SKM-1 treated with dmso at 0.1 percent for 144 hours (cell line): Measurements from ENCODE around the gene SGMS2.
"Not testable (repeated sequence)": the region's sequence is repeated elsewhere in the genome, so short reads cannot be mapped to it uniquely, and the experiment has no call there.

Source experiments
- DNase-seq: peaks from one replicate; lab custom pipeline; 2025; ENCODE audit not compliant: unreplicated experiment; lab: John Stamatoyannopoulos, UW

The SGMS2 gene

GRCh38 chr4:107906458-107907100 is 81.8 kb downstream of the SGMS2 start:
- no peak for DNase-seq

GRCh38 chr4:107908377-107908776 is 83.6 kb downstream of the SGMS2 start:
- DNase-seq, result no peak

- DNase-seq, result peak; percentile 74
These were observed 88.7 kb downstream of the SGMS2 start for GRCh38 chr4:107913283-107913899.

GRCh38 chr4:107915220-107915619 is 90.5 kb downstream of the SGMS2 start:
- no peak for DNase-seq

DNA sequence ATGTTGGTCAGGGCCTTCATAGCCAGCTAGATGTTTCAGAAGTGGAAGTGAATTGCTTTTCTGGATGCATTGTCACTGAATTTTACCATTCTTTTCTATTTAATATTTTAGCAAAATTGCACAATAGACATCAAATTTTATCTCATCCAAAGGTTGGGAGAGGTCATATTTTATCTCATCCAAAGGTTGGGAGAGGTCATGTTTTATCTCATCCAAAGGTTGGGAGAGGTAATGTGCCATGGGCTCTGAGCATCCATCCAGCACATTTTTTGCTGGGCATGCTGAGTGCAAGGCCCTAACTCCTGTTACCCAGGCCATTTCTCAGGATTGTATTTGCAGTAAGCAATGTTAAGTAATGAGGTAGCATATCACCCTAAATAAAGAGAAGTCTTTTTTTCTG is 91.9 kb downstream of the SGMS2 start:
- no peak for DNase-seq

GRCh38 chr4:107917500-107917899 is 92.8 kb downstream of the SGMS2 start:
- DNase-seq, result no peak

DNA sequence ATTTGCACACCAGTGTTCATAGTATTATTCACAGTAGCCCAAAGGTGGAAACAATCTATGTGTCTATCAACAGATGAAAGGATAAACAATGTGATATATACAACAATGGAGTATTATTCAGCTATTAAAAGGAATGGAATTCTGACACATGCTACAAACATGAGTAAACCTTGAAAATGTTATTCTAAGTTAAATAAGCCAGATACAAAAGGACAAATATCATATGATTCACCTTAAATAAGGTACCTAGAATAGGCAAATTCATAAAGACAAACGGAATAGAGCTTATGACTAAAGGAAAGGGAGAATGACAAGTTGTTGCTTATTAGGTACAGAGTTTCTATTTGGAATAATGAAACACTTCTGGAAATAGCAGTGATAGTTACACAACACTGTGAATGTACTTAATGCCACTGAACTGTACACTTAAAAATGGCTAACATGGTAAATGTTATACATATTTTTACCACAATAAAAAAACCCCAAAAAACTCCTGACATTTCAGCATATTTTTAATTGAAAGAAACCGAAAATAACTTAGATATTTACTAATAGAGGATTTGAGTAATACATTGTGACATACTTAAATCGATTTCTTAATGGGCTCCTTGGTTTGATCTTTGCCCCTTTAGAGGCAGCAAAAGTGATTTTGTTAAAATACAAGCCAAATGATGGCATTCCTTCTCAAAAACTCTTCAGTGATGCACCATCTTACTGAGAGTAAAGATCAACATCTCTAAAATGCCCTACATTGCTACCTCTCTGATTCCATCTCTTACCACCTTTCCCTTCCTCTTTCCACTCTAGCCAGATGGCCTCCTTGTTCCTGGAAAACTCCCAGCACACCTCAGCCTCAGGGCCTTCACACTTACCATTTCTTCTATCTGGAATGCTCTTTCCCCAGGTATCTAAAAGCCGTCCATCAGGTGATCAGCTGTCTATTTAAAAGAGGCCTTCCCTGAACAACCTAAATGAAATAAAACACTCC is 98.0 kb downstream of the SGMS2 start:
- no peak for DNase-seq

DNA sequence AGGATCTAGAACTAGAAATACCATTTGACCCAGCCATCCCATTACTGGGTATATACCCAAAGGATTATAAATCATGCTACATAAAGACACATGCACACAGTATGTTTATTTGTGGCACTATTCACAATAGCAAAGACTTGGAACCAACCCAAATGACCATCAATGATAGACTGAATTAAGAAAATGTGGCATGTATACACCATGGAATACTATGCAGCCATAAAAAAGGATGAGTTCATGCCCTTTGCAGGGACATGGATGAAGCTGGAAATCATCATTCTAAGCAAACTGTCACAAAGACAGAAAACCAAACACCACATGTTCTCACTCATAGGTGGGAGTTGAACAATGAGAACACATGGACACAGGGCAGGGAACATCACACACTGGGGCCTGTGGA is 101.0 kb downstream of the SGMS2 start:
- not testable (repeated sequence) for DNase-seq

GRCh38 chr4:107926875-107927274 is 102.1 kb downstream of the SGMS2 start:
- not testable (repeated sequence) for DNase-seq

GRCh38 chr4:107930821-107931774 is 106.4 kb downstream of the SGMS2 start, which contains the start of gene CYP2U1:
CYP2U1 (plus strand) TSS chr4:107931549; CDS start chr4:107931644, 95 bp downstream.
- DNase-seq, result peak; percentile 73

DNA sequence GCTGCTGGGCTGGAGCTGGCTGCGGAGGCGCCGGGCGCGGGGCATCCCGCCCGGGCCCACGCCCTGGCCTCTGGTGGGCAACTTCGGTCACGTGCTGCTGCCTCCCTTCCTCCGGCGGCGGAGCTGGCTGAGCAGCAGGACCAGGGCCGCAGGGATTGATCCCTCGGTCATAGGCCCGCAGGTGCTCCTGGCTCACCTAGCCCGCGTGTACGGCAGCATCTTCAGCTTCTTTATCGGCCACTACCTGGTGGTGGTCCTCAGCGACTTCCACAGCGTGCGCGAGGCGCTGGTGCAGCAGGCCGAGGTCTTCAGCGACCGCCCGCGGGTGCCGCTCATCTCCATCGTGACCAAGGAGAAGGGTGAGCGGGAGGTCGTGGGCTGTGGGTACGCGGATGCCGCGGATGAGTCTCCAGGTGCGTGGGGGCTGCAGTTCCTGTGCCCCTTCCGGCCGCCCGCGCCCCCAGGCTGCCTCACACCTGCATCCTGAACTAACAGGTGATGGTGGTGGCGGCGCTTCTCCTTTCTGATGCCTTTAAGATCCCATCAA is 107.1 kb downstream of the SGMS2 start:
- peak; percentile 40 for DNase-seq

DNA sequence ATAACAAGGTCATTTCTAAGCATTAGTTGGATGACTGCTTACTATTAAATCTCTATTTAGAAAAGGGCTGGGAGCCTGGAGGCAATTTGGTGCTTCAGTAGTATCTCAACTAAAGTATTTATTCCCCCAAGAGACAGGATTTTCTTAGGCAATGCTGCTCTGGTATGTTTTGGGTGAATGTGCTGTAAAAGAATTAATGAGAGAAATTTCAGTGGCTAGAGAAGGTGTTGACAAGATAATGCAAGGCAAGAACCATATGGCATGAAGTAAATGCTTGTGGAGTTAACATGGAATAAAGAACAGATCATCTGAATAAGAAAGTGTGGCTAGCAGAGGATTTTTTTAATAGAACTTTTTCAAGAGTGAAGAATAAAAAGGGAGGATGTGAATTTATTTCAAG is 110.5 kb downstream of the SGMS2 start:
- no peak for DNase-seq

DNA sequence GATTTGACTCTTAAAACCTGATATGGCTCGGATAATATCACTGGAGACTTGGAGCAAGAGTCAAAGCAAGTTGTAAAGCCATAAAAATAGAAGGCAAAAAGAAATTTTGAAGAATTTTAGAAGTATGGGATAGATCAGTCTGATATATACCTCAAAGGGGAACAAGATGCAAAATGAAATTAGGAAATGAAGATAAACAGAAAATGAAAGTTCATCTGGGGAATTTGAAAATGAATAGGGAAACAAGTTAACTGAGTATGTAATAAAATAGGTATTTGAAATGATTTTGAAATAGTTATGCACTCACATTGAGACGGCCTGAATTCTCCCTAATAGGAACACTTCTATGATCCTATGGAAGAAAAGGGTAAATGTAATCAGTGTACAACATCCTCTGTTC is 112.3 kb downstream of the SGMS2 start:
- no peak for DNase-seq

- no peak for DNase-seq
These were observed 114.6 kb downstream of the SGMS2 start for GRCh38 chr4:107939307-107939706.

- no peak for DNase-seq
These were observed 121.1 kb downstream of the SGMS2 start for GRCh38 chr4:107945809-107946208.

DNA sequence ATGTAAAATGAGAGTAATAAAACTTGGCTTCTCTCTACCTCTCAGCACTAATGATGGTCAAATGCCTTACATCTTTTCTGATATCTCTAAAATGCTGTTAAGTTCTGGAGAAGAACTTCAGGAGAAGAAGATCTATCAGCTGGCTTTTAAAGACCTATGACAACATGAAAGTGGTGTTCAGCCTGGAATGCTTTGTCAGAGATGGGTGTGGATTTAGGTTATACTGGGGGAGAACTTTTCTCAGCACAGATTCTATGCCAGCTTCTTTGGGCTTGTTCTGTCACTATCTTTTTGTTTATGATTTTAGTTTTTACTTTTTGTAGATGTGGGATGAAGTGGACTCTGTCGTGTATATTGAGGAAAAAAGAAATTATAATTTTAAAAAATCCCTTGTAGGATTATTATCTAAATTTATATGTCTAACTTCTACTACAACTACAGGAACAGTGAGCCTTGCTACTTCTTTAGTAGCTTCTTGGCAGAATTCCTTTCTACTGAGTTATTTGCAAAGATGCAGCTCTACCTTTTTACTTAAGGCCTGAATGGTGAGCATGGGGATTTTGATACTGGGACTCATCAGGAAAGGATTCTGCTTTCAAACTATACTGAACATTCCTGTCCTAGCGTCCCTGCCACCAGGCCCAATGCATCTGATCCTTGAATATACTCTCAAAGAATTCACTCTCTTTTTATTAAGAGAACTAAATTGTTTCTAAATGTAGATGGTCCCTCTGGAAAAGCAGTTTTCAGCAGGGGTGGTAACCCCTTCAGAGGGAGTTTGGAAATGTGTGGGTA is 126.2 kb downstream of the SGMS2 start:
- DNase-seq, result no peak

DNA sequence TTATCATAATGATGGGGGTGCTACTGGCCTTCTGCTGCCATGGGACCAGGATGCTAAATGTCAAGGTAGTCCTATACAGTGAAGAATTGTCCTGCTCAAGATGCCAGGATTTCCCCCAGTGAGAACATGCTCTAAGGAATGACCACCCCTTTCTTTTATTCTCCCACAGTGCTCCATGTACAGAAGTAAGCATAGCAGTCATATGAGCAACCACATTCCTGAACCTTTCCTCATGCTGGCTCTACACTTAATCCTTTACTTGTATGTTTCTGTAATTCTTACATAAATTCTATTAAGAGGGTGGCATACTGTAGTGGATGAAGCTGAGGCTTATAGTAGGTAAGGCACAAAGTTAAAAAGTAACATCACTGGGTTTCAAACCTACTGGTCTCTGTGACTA is 126.8 kb downstream of the SGMS2 start:
- DNase-seq, result no peak

DNA sequence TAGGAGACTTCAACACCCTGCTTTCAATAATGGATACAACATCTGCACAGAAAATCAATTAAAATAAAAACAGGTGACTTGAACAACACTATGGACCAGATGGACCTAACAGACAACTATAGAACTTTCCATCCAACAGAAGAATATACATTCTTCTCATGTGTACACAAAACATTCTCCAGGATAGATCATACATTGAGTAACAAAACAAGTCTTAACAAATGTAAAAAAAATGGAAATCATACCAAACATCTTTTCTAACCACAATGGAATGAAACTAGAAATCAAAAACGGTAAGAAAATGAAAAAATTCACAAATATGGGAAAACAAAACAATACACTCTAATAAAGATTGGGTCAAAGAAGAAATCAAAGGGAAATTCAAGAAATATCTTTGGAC is 131.3 kb downstream of the SGMS2 start:
- DNase-seq, result no peak
